HuH-7 (cell line): ENCODE measurements around the gene NCMAP.

Source experiments
- DNase-seq: peaks from one replicate; pipeline ENCODE4 v3.0.0; 2011; ENCODE audit warnings: low spot score

Gene NCMAP

GRCh38 chr1:24570265-24571125, 14.6 kb downstream of the NCMAP start:
- no peak for DNase-seq

- DNase-seq: no peak
Observed at GRCh38 chr1:24572301-24572700, 16.4 kb downstream of the NCMAP start.

- DNase-seq: no peak
Observed at GRCh38 chr1:24575905-24576587, 20.2 kb downstream of the NCMAP start.

DNA sequence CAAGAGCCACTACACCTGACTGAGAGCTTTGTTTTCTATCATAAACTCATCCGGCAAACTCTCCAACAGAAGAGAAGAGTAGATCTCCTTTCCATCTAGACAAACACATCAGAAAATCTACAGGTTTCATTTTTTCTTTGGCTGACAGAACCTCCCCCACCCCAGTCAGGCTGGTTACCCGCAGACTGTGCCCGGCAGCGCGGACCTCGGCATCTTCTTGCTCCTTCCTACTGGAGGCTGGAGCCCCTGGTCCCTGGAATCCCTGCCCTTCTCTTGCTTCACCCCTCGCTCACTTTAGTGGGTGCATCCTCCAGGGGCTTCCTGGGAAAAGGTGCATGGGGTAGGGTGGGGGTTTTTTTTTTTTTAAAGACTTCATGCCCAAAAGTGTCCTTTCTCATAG, 23.0 kb downstream of the NCMAP start:
- no peak for DNase-seq

- DNase-seq: no peak
Observed at GRCh38 chr1:24580756-24581155, 24.9 kb downstream of the NCMAP start.

DNA sequence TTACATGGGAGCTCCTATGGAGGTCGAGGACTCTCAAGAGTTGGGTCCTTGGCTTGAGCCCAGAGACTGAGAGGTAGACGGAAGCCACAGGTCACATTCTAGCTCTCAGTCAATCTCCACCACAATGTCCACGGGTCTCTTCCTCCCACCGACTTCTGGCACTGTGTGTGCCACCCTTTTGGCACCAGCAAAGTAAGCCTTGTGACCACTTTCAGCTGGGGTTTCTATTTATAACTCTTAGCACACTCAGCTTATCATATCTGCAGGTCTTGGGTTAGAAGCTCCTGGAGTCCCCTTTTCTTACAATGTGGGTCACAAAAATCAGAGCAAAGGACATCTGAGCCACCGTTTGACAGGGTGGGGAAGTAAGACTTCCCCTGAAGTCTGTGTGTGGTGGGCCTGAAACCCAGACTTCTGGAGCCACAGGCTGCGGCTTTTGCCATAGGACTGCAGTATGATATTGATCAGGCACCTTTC, 28.3 kb downstream of the NCMAP start:
- DNase-seq: no peak

DNA sequence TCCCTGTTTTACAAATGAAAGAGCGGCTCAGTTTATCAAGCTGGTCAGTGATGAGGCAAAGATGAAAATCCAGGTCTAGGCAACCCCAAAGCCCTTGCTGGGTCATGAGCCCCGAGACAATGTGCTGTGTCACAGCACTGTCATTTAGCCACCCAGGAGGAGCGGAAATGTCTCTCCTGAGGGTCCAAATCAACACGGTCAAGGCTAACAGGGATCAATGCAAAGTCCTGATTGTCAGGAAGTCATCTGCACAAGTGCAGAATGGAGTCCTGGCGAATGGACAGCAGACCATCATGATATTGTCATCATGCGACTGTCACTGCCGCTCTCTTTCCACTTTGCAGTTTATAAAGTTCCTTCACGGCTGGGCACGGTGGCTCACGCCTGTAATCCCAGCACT, 30.2 kb downstream of the NCMAP start:
- DNase-seq: no peak

- DNase-seq: peak; percentile 72
Observed at GRCh38 chr1:24586970-24587820, 31.3 kb downstream of the NCMAP start.

DNA sequence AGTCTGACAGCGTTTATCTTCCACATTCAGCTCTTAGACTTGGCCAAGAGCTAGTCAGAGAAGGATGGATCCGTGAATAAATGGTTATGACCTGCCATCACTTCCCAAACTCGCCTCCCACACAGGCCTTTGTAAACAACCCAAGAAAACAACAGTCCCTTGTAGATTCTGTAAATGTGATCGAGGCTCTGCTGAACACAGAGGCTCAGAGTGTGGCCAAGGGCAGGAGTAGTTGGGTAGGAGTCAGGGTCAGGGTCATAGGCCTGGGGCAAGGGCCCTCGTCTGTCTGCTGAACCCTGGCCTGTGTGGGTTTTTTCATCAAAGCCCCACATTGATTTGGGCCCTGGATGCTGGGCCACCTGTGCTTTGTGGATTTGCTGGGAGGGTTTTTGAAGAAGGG, 32.7 kb downstream of the NCMAP start:
- no peak for DNase-seq

DNA sequence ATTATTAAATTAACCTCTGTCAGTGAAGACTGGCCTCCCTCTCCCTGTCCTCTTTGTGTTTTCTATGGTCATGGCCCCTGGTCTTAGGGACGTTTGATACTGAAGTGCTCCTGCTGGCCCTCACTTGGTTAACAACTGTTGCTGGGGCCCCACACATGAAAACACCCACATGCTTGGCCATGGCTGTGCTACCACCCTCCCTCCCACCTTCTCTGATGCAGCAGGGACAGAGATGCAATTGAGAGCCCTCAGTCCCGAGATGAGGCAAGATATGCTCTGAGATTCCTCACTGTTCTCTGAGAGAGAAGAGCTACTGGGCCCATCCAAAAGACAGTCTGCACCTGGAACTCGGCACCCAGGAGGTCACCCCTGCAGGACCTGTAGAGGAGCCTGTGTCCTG, 33.3 kb downstream of the NCMAP start:
- no peak for DNase-seq

DNA sequence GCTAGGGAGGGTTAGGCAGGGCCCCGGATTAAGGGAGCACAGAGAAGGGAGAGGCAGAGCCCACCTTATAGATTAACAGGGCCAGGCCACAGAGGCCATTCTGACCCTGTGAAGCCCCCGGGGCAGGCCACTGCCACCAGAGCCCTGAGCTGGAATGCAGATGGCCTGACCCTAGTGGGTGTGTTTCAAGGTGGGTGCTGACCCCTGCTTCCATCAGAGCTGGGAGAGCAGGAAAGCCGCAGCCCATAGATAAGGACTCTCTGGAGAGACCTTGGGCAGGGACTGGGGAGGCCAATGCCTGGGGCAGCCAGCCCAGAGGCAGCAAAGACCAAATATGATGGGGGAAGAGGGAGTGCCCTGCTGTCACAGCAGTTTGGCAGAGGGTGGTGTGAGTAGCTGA, 35.9 kb downstream of the NCMAP start:
- DNase-seq: no peak

- DNase-seq: no peak
Observed at GRCh38 chr1:24594328-24594598, 38.4 kb downstream of the NCMAP start.

DNA sequence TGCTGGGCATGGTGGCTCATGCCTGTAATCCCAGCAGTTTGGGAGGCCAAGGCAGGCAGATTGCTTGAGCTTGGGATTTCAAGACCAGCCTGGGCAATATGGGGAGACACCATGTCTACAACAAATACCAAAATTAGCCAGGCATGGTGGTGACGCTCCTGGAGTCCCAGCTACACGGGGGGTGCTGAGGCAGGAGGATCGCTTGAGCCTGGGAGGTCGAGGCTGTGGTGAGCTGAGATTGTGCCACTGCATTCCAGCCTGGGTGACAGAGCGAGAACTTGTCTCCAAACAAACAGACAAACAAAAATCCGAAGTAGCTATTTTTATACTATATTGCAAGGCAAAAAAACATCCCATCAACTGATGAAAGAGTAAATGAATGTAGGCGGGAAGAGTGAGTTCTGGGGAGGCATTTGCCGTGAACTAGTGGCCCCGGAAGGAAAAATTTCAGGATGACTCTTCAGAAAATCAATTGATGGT, 40.6 kb downstream of the NCMAP start:
- no peak for DNase-seq

GRCh38 chr1:24599265-24599664, 43.4 kb downstream of the NCMAP start:
- DNase-seq: no peak

DNA sequence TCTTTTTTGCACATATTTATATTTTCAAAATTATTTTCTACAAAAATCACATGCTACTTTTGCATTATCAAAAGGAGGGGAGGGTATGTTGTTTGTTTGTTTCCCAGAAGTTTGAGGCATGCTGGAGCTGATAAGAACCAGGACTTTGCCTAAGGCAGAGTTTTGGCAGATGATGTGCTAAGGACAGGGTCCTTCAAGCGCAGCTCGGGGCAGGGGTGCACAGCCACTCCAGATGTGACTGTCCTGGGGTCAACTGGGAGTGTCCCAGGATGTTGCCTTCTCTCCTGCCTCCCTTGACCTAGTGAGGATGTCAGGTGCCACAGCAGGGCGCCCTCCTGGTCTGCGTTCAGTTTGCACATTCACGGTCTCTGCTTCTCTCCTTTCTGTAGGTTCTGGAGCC, 44.7 kb downstream of the NCMAP start:
- DNase-seq: no peak

- no peak for DNase-seq
Observed at GRCh38 chr1:24605534-24606295, 49.8 kb downstream of the NCMAP start.

GRCh38 chr1:24606296-24606605, 50.4 kb downstream of the NCMAP start:
- no peak for DNase-seq

GRCh38 chr1:24606621-24607020, 50.7 kb downstream of the NCMAP start:
- DNase-seq: no peak

- DNase-seq: no peak
Observed at GRCh38 chr1:24609949-24610517, 54.1 kb downstream of the NCMAP start.

DNA sequence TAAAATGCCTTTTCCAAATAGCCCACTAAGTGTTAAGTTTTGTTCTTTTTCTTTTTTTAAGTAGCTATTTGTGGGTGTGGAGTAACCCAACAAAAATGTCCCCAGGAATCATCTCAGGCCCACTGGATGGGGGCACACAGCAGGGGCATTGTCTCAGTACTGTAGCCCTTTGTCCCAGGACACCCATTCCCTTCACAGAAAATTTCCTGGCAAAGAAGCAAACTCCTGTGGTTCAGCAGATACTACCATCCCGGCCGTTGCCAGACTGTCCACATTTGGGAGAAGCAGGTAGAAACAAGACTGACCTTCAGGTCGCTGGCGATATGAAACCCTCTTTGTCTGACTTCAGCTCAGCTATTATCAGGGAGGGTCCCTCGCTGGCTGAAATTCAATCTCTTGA, 63.5 kb downstream of the NCMAP start:
- no peak for DNase-seq

- DNase-seq: no peak
Observed at GRCh38 chr1:24620678-24621077, 64.8 kb downstream of the NCMAP start.

DNA sequence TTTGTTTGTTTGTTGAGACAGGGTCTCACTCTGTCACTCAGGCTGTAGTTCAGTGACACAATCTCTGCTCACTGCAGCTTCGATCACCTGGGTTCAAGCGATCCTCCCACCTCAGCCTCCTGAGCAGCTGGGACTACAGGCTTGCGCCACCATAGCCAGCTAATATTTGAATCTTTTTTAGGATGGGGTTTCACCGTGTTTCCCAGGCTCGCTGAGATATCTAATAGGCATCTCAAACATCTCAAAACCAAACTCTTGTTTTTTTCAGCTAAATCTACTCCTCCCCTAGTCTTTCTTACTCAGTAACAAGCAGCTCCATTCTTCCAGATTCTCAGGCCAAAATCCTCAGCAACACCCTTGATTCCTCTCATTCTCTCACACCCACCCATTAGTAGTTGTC, 65.2 kb downstream of the NCMAP start:
- DNase-seq: no peak
